Esophagus muscularis mucosa (tissue), 4 donors: Measurements from ENCODE around the gene ARID3A. TPM values are rescaled to one million over a fixed set of nuclear protein-coding genes. Genes with fewer than 3 reads are reported as not detected.

ENCODE experiments used
- DNase-seq: peaks from one replicate; pipeline ENCODE4 v3.0.0-alpha.2; 2017; ENCODE audit errors: extremely low spot score
- H3K27ac ChIP-seq, 4 donors: fragments of 200-600 bp; sonication (generic); replicated peaks in 1 of 4; 1 replicate in 3 of 4; 2 replicates in 1 of 4; pipeline ENCODE4 v1.5.1; 2016 to 2019; ENCODE audit warnings: mild to moderate bottlenecking in 1 of 4
- H3K27me3 ChIP-seq, 4 donors: fragments of 200-600 bp; sonication (generic); one replicate each; pipeline versions ENCODE4 v1.5.1 to v1.6.0; 2016 to 2019
- H3K36me3 ChIP-seq, 4 donors: fragments of 200-600 bp; sonication (generic); one replicate each; pipeline ENCODE4 v1.5.1; 2016 to 2019
- H3K4me1 ChIP-seq, 4 donors: fragments of 200-600 bp; sonication (generic); one replicate each; pipeline ENCODE4 v1.5.1; 2016 to 2019
- H3K4me3 ChIP-seq, 4 donors: fragments of 200-600 bp; sonication (generic); 1 replicate in 2 of 4; 2 replicates in 2 of 4; pipeline ENCODE4 v1.5.1; 2016 to 2019; ENCODE audit warnings: mild to moderate bottlenecking in 4 of 4, moderate library complexity in 1 of 4
- H3K9me3 ChIP-seq, 4 donors: fragments of 200-600 bp; sonication (generic); 1 replicate in 3 of 4; 2 replicates in 1 of 4; pipeline ENCODE4 v1.5.1; 2016 to 2019
- EP300 ChIP-seq: sonication (generic); formaldehyde crosslinking; IDR thresholded peaks from one replicate; pipeline ENCODE4 v1.6.1; 2017; ENCODE audit warnings: antibody characterized with exemption
- POLR2A ChIP-seq: fragments of 450-650 bp; IDR thresholded peaks from one replicate; pipeline ENCODE4 v1.6.1; 2017; ENCODE audit warnings: antibody characterized with exemption, moderate library complexity, mild to moderate bottlenecking, low read depth
- POLR2AphosphoS5 ChIP-seq, 2 donors: sonication (generic); formaldehyde crosslinking; IDR thresholded peaks; one replicate each; pipeline ENCODE4 v1.6.1; 2017; ENCODE audit warnings: antibody characterized with exemption in 2 of 2
- WGBS: methylation state at CpG from one replicate; pipeline ENCODE4 v1.1.5; 2018; 5-methylcytosine and 5-hydroxymethylcytosine counted together
- intact Hi-C: fragments of 100-400 bp; cut with DNase I; formaldehyde crosslinking; loops from one replicate; pipeline ENCODE4 v1.15.1; 2023
- total RNA-seq, 4 donors: library from RNA; depleted of rRNA; stranded (reverse); fragments of >200 nt; gene quantifications; one replicate each; pipeline versions ENCODE4 v1.1.0 to v1.2.1, GENCODE V29; 2016
- TF ChIP-seq, protein P1 (sequence below), 3 experiments: fragments of 200-600 bp in 2 of 3; fragments of 450-650 bp in 1 of 3; sonication (generic) in 2 of 3; IDR thresholded peaks; one replicate each; pipeline ENCODE4 v1.5.1; 2017 to 2019; ENCODE audit warnings: antibody characterized with exemption in 3 of 3, mild to moderate bottlenecking in 2 of 3, moderate library complexity in 1 of 3

The ARID3A gene
- total RNA-seq, 4 donors from 2014 or later, result 2.9 to 8.4 (median 5.0) TPM

DNA sequence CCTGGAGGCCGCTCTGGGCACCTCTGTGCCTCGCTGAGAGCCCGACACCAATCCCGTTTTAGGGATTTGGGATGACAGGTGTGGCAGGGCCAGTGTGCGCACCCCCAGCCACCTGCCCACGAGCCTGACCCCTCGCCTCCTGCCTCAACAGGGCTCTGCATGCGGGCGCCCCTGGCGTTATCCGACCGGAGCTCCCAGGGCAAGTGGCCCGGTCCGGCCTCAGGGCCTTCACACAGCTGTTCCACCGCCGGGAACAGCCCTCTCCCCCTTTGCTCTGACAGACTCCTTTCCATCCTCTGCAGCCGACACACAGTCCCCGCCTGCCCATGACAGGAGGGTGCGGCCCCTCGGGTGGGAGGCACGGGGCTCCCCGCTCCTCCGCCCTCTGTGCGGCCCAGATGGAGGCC lies 51.2 kb downstream of the ARID3A start:
- 85% methylated on average over 12 of the region's 24 CpGs for WGBS
- intact Hi-C loops, result loop anchor here (5.0 kb wide), 1 partner anchor 35 kb away; no protein-coding TSS in a partner anchor

DNA sequence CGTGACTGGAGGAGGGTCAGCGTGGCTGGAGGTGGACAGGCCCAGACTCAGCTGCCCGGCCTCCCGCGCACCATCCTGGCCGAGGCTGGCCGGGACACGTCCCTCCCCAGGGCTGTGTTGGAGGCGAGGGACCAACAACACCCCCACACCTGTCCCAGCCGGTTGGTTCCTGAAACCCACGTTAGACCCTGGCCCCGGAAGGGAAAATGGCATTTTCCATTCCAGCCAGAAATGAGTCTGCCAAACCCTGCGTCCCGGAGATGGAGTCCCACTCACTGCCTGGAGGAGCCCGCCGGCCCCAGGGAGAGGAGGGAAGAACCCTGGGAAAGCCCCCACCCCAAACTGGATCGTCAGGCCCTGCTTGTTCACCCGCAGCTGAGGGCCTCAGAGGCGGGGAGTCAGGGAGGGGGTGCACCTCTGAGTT lies 53.5 kb downstream of the ARID3A start:
- Histone ChIP-seq H3K36me3 (no peaks in the 10 kb centered on the region), H3K4me1 (peaks cover 16 to 27% (median 20%) of the 10 kb centered on the region in 4 donors), H3K9me3 (no peaks in the 10 kb centered on the region), H3K4me3 (no peak overlapping the region), H3K27ac (no peak overlapping the region), H3K27me3 (peaks cover 0 to 16% (median 2%) of the 10 kb centered on the region in 4 donors)
- 87% methylated on average over 5 of the region's 19 CpGs for WGBS
- DNase-seq, result no peak
- TF ChIP-seq EP300, result no peak
- TF ChIP-seq, protein P1, sequence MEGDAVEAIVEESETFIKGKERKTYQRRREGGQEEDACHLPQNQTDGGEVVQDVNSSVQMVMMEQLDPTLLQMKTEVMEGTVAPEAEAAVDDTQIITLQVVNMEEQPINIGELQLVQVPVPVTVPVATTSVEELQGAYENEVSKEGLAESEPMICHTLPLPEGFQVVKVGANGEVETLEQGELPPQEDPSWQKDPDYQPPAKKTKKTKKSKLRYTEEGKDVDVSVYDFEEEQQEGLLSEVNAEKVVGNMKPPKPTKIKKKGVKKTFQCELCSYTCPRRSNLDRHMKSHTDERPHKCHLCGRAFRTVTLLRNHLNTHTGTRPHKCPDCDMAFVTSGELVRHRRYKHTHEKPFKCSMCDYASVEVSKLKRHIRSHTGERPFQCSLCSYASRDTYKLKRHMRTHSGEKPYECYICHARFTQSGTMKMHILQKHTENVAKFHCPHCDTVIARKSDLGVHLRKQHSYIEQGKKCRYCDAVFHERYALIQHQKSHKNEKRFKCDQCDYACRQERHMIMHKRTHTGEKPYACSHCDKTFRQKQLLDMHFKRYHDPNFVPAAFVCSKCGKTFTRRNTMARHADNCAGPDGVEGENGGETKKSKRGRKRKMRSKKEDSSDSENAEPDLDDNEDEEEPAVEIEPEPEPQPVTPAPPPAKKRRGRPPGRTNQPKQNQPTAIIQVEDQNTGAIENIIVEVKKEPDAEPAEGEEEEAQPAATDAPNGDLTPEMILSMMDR (IDR thresholded peaks at IDR 0.05), result no peak
- intact Hi-C loops, result loop anchor here (5.0 kb wide), 1 partner anchor 37 kb away; no protein-coding TSS in a partner anchor

More for the DNA sequence above, 51.2 kb downstream of the ARID3A start:
- TF ChIP-seq EP300 (no peak), POLR2A (no peak)
- TF ChIP-seq, protein P1 (IDR thresholded peaks at IDR 0.05), result no peak
- no peak overlapping the region for H3K4me3 ChIP-seq
- no peak for DNase-seq
- H3K36me3 ChIP-seq, result peaks cover 0 to 8% (median 3%) of the 10 kb centered on the region in 4 donors
- H3K27ac ChIP-seq, result no peak overlapping the region
- no peaks in the 10 kb centered on the region for H3K9me3 ChIP-seq
- peaks cover 0 to 16% (median 2%) of the 10 kb centered on the region in 4 donors for H3K27me3 ChIP-seq
- peaks cover 0 to 7% (median 3%) of the 10 kb centered on the region in 4 donors for H3K4me1 ChIP-seq

DNA sequence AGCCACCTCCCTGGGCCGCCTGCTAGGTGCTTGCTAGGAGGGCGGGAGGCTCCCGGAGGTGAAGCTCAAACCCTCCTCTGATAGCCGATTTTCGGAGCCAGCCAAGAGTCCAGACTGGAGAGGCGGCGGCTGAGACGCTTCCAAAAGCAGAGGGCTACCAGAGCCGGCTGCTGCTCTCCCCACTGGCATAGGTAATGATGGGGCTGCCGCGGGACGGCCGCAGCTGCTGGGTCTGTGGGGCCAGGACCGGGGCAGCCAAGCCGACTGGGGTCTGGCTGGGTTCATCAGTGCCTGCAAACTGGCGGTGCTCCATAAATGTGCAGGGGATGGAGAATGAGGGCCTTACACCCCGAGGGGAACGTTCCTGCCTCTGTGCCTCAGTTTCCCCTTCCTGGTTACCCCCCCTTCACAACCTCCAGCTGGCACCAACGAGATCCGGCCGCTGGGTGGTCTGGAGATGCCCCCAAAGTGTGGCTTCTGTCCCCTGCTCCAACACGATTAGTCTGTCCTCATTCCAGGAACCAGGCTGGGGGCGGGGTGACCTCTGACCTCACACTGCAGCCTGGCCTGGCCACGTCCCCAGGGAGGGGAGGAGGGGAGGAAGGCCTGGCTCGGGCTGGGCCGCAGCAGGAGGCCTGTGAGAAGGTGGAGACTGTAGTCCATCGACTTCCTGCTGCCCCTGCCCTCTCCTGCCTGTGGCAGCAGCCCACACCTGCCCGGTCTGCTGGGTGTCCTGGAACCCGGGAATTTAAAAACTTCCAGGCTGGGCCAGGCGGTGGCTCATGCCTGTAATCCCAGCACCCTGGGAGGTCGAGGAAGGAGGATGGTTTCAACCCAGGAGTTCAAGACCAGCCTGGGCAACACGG lies 54.5 kb downstream of the ARID3A start:
- Histone ChIP-seq H3K9me3 (no peaks in the 10 kb centered on the region), H3K27ac (no peak overlapping the region), H3K27me3 (peaks cover 0 to 16% (median 2%) of the 10 kb centered on the region in 4 donors), H3K4me3 (no peak overlapping the region), H3K4me1 (peaks cover 24 to 37% (median 29%) of the 10 kb centered on the region in 4 donors), H3K36me3 (no peaks in the 10 kb centered on the region)
- WGBS, result 32% methylated on average over 20 of the region's 32 CpGs
- TF ChIP-seq EP300, result no peak
- TF ChIP-seq POLR2AphosphoS5 (IDR thresholded peaks at IDR 0.05), result no peak
- TF ChIP-seq POLR2A, result no peak
- TF ChIP-seq, protein P1 (IDR thresholded peaks at IDR 0.05), result no peak
- intact Hi-C loops, result loop anchor here (5.0 kb wide), 2 partner anchors 118 to 213 kb away; no protein-coding TSS in a partner anchor
- no peak for DNase-seq

DNA sequence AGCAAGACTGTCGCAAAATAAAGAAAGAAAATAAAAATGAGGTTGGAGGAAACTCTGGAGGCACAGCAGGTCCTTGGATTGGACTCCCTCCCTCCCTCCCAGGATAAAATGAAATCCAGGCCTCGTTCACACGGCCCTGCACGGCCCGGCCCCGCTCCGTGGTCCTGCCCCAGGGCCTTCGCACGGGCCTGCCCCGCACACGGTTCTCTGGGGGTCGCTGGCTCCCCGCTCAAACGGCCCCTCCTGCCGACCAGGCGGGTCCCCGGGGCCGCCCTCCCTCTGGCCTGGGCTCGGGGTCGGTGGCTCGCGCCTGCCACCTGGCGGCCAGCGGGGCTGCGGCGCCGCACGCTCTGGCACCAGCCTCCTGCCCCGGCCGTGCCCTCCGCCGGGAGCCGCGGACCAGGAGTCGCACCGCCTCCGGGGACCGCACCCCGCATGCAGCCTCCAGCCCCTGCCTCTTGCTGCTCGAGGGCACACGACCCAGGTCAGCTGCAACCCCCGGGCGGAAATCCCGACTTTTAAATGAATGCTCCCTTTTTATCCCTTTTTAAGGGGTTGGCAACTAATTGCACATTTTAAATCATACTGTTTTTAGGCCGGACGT lies 56.8 kb downstream of the ARID3A start:
- H3K27ac ChIP-seq, result peak overlapping the region; percentile 84 to 88 (median 87)

More for the DNA sequence above, 56.8 kb downstream of the ARID3A start:
- H3K9me3 ChIP-seq, result no peaks in the 10 kb centered on the region
- peaks cover 0 to 16% (median 2%) of the 10 kb centered on the region in 4 donors for H3K27me3 ChIP-seq
- H3K4me3 ChIP-seq, result peak overlapping the region; percentile 43 to 57 (median 45)
- 2% methylated on average over 25 of the region's 46 CpGs for WGBS
- peaks cover 0 to 22% (median 16%) of the 10 kb centered on the region in 4 donors for H3K36me3 ChIP-seq
- peaks cover 24 to 43% (median 32%) of the 10 kb centered on the region in 4 donors for H3K4me1 ChIP-seq
- TF ChIP-seq EP300 (no peak), POLR2A (no peak), POLR2AphosphoS5 (IDR thresholded peaks at IDR 0.05) (peak in 1 of 2 donors; percentile 20)
- TF ChIP-seq, protein P1 (IDR thresholded peaks at IDR 0.05), result peak in 2 of 3 experiments; percentile 98
- intact Hi-C loops, result loop anchor here (1.0 to 5.0 kb wide), 3 partner anchors 60 to 215 kb away; no protein-coding TSS in a partner anchor
- no peak for DNase-seq
